ENCODE data around the gene WWOX.

DNA sequence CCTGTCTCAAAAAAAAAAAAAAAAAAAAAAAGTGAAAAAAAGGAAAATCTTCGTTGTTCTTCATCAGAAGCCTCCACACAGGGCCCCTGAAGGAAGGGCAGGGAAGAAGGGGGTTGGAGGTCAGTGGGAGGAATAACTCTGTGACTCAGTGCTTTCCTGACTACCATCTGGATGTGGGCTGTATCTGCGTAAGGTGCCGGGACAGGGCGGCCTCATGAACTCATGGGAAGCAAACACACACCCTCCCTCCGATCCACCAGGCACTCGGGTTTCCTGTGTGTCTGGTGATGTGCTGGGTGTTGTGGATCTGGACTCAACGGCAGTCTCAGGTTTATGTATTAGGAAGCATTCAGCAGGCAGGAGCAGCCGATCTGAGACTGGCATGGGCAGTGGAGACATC, 691.6 kb downstream of the WWOX start:
- TF ChIP-seq TAF1 (IDR thresholded peaks at IDR 0.05; ENCODE audit: borderline replicate concordance, insufficient read depth, low read length): no peak
- TF ChIP-seq, protein P1, sequence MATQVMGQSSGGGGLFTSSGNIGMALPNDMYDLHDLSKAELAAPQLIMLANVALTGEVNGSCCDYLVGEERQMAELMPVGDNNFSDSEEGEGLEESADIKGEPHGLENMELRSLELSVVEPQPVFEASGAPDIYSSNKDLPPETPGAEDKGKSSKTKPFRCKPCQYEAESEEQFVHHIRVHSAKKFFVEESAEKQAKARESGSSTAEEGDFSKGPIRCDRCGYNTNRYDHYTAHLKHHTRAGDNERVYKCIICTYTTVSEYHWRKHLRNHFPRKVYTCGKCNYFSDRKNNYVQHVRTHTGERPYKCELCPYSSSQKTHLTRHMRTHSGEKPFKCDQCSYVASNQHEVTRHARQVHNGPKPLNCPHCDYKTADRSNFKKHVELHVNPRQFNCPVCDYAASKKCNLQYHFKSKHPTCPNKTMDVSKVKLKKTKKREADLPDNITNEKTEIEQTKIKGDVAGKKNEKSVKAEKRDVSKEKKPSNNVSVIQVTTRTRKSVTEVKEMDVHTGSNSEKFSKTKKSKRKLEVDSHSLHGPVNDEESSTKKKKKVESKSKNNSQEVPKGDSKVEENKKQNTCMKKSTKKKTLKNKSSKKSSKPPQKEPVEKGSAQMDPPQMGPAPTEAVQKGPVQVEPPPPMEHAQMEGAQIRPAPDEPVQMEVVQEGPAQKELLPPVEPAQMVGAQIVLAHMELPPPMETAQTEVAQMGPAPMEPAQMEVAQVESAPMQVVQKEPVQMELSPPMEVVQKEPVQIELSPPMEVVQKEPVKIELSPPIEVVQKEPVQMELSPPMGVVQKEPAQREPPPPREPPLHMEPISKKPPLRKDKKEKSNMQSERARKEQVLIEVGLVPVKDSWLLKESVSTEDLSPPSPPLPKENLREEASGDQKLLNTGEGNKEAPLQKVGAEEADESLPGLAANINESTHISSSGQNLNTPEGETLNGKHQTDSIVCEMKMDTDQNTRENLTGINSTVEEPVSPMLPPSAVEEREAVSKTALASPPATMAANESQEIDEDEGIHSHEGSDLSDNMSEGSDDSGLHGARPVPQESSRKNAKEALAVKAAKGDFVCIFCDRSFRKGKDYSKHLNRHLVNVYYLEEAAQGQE (IDR thresholded peaks at IDR 0.05; ENCODE audit: insufficient read depth in 1 of 2, low read depth in 2 of 2, low read length in 2 of 2): no peak
- TF ChIP-seq POLR2AphosphoS5 (IDR thresholded peaks at IDR 0.05; ENCODE audit: low read depth, low read length): no peak
- no peak for TF ChIP-seq SIN3A (IDR thresholded peaks at IDR 0.05; ENCODE audit: borderline replicate concordance, insufficient read depth, low read length)
- TF ChIP-seq FOXP2 (optimal IDR thresholded peaks at IDR 0.05; ENCODE audit: borderline replicate concordance, extremely low read depth, extremely low read length, insufficient read depth): no peak
